Liver (tissue), 9 donors: ENCODE data around the gene HAUS7. TPM values are rescaled to one million over a fixed set of nuclear protein-coding genes. Genes with fewer than 3 reads are reported as not detected.
A peak's percentile ranks its signal among the peaks of the same experiment; 100 is the strongest.

ENCODE experiments used
- DNase-seq: peaks from one replicate; pipeline ENCODE4 v3.0.0-alpha.2; 2017; ENCODE audit warnings: low spot score
- H3K27ac ChIP-seq, 2 donors: one replicate each; pipeline ENCODE4 v1.7.0; 2013; ENCODE audit warnings: inconsistent platforms in 2 of 2, low read length in 2 of 2, control low read depth in 1 of 2, low read depth in 1 of 2, mild to moderate bottlenecking in 1 of 2
- H3K27me3 ChIP-seq, 4 donors: one replicate each; pipeline versions ENCODE4 v1.6.1 to v1.7.0; 2013; ENCODE audit warnings: low read length in 3 of 4, inconsistent platforms in 1 of 4, mild to moderate bottlenecking in 1 of 4, moderate library complexity in 1 of 4; ENCODE audit not compliant: control insufficient read depth in 4 of 4, insufficient read depth in 4 of 4
- H3K36me3 ChIP-seq, 4 donors: one replicate each; pipeline versions ENCODE4 v1.6.1 to v1.7.0; 2013; ENCODE audit warnings: low read length in 3 of 4, mild to moderate bottlenecking in 3 of 4, low read depth in 1 of 4, moderate library complexity in 1 of 4; ENCODE audit not compliant: control insufficient read depth in 4 of 4, insufficient read depth in 3 of 4
- H3K4me1 ChIP-seq, 4 donors: one replicate each; pipeline versions ENCODE4 v1.6.1 to v1.7.0; 2013; ENCODE audit warnings: low read length in 3 of 4, mild to moderate bottlenecking in 3 of 4, moderate library complexity in 1 of 4; ENCODE audit not compliant: control insufficient read depth in 4 of 4, insufficient read depth in 4 of 4
- H3K4me3 ChIP-seq, 3 donors: one replicate each; pipeline versions ENCODE4 v1.6.1 to v1.7.0; 2013; ENCODE audit warnings: low read length in 3 of 3, control low read depth in 1 of 3, low read depth in 1 of 3, mild to moderate bottlenecking in 1 of 3
- H3K9ac ChIP-seq, 2 donors: one replicate each; pipeline ENCODE4 v1.7.0; 2013; ENCODE audit warnings: low read length in 2 of 2, mild to moderate bottlenecking in 2 of 2, moderate library complexity in 2 of 2, control low read depth in 1 of 2, low read depth in 1 of 2
- H3K9me3 ChIP-seq, 4 donors: one replicate each; pipeline versions ENCODE4 v1.6.1 to v1.7.0; 2013; ENCODE audit warnings: low read length in 3 of 4; ENCODE audit not compliant: control insufficient read depth in 4 of 4
- EGR1 ChIP-seq, 2 donors: IDR thresholded peaks; 2 replicates each; pipeline ENCODE4 v1.6.1; 2016 to 2018; ENCODE audit warnings: antibody characterized with exemption in 2 of 2, low read depth in 2 of 2
- FOXA1 ChIP-seq: IDR thresholded peaks from 2 replicates; pipeline ENCODE4 v1.6.1; 2016; ENCODE audit warnings: antibody characterized with exemption
- FOXA2 ChIP-seq: IDR thresholded peaks from 2 replicates; pipeline ENCODE4 v1.6.1; 2016; ENCODE audit warnings: antibody characterized with exemption
- GABPA ChIP-seq, 2 donors: IDR thresholded peaks in 1 of 2; conservative IDR thresholded peaks in 1 of 2; 2 replicates each; pipeline ENCODE4 v1.6.1; 2016; ENCODE audit warnings: antibody characterized with exemption in 2 of 2, mild to moderate bottlenecking in 1 of 2, moderate library complexity in 1 of 2
- HNF4A ChIP-seq, 2 donors: conservative IDR thresholded peaks; 2 replicates each; pipeline ENCODE4 v1.6.1; 2016; ENCODE audit warnings: antibody characterized with exemption in 2 of 2, mild to moderate bottlenecking in 2 of 2
- HNF4G ChIP-seq: IDR thresholded peaks from 2 replicates; pipeline ENCODE4 v1.6.1; 2016; ENCODE audit warnings: antibody characterized with exemption
- JUND ChIP-seq, 2 donors: IDR thresholded peaks; 2 replicates each; pipeline ENCODE4 v1.6.1; 2016; ENCODE audit warnings: antibody characterized with exemption in 2 of 2
- NR2F2 ChIP-seq: IDR thresholded peaks from 2 replicates; pipeline ENCODE4 v1.6.1; 2016; ENCODE audit warnings: antibody characterized with exemption
- RAD21 ChIP-seq, 2 donors: IDR thresholded peaks; 2 replicates each; pipeline ENCODE4 v1.6.1; 2016; ENCODE audit warnings: antibody characterized with exemption in 2 of 2, mild to moderate bottlenecking in 2 of 2
- RXRA ChIP-seq, 2 donors: IDR thresholded peaks; 2 replicates each; pipeline ENCODE4 v1.6.1; 2017 to 2018; ENCODE audit warnings: antibody characterized with exemption in 2 of 2, mild to moderate bottlenecking in 1 of 2
- SP1 ChIP-seq: IDR thresholded peaks from 2 replicates; pipeline ENCODE4 v1.6.1; 2018; ENCODE audit warnings: antibody characterized with exemption, mild to moderate bottlenecking
- TAF1 ChIP-seq: conservative IDR thresholded peaks from 2 replicates; pipeline ENCODE4 v1.6.1; 2016; ENCODE audit warnings: antibody characterized with exemption, mild to moderate bottlenecking
- YY1 ChIP-seq: IDR thresholded peaks from 2 replicates; pipeline ENCODE4 v1.6.1; 2016; ENCODE audit warnings: antibody characterized with exemption, mild to moderate bottlenecking
- WGBS: extraction: QIAGEN DNeasy Blood & Tissue Kit; methylation state at CpG from one replicate; pipeline ENCODE4 v1.1.7; 2013; 5-methylcytosine and 5-hydroxymethylcytosine counted together
- polyA plus RNA-seq, 2 donors: library from polyadenylated mRNA; stranded (reverse) in 1 of 2; unstranded in 1 of 2; fragments of 200-250 nt in 1 of 2; fragments of >200 nt in 1 of 2; fragmentation: Nextera tagmentation in 1 of 2; extraction: Ambion mirVana in 1 of 2; gene quantifications; one replicate each; pipeline versions ENCODE4 v1.2.1 to v1.2.3, GENCODE V29; 2013 to 2015
- total RNA-seq, 2 donors: library from RNA; depleted of rRNA; stranded (reverse); fragments of >200 nt; gene quantifications; one replicate each; pipeline ENCODE4 v1.2.3, GENCODE V29; 2014
- TF ChIP-seq, protein P1 (sequence below): fragments of 150-350 bp; IDR thresholded peaks from 2 replicates; pipeline ENCODE4 v1.5.1; 2017; ENCODE audit warnings: improper control_type of control experiment, low read depth, low read length; ENCODE audit not compliant: missing input control
- TF ChIP-seq, protein P2 (sequence below): IDR thresholded peaks from 2 replicates; pipeline ENCODE4 v1.6.1; 2016; ENCODE audit warnings: antibody characterized with exemption
- TF ChIP-seq, protein P3 (sequence below): IDR thresholded peaks from 2 replicates; pipeline ENCODE4 v1.6.1; 2016; ENCODE audit warnings: antibody characterized with exemption, mild to moderate bottlenecking
- TF ChIP-seq, protein P4 (sequence below): IDR thresholded peaks from 2 replicates; pipeline ENCODE4 v1.6.1; 2016; ENCODE audit warnings: antibody characterized with exemption
- TF ChIP-seq, protein P5 (sequence below): IDR thresholded peaks from 2 replicates; pipeline ENCODE4 v1.6.1; 2016; ENCODE audit warnings: antibody characterized with exemption
- donor health status: healthy.
- donor health status: healthy.
- donor health status: healthy.
- donor health status: healthy.
- donor health status: healthy.

HAUS7 gene
- total and polyA plus RNA-seq, 4 donors = 7.0 to 8.9 (median 7.8) TPM

DNA sequence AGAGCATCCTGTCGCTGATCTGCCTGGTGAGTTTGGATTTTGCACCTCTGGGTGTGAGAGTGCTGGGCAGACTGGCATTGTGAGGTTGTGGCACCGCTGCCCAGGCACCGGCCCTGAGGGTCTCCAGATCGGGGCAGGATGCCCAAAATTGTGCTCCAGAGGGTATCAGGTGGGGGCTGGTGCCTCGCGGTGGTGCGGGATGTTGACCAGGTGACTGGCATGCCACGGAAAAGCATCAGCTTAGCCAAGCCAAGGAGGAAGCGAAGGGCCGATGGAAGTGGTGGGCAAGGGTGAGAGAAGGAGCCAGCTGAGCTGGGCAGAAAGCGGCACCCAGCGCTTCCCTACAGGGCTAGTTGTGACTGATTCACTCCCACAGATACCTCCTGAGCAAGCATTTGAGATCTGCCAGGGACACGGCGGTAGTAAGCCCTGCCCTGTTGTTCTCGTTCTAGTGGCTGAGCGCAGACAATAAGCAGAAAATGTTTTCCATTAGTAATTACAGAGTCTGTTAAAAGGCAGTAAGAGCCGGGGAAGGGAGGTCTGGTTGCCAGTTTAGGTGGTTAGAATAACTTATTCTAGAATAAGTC lies 58.3 kb downstream of the HAUS7 start:
- TF ChIP-seq JUND (IDR thresholded peaks at IDR 0.05) = no peak
- no peak for TF ChIP-seq HNF4A (conservative IDR thresholded peaks at IDR 0.05)
- TF ChIP-seq YY1 = no peak
- TF ChIP-seq TAF1 = no peak
- no peak for TF ChIP-seq FOXA1
- no peak for TF ChIP-seq GABPA (IDR thresholded peaks at IDR 0.05 in 1 of 2, conservative IDR thresholded peaks at IDR 0.05 in 1 of 2)
- TF ChIP-seq, protein P1, sequence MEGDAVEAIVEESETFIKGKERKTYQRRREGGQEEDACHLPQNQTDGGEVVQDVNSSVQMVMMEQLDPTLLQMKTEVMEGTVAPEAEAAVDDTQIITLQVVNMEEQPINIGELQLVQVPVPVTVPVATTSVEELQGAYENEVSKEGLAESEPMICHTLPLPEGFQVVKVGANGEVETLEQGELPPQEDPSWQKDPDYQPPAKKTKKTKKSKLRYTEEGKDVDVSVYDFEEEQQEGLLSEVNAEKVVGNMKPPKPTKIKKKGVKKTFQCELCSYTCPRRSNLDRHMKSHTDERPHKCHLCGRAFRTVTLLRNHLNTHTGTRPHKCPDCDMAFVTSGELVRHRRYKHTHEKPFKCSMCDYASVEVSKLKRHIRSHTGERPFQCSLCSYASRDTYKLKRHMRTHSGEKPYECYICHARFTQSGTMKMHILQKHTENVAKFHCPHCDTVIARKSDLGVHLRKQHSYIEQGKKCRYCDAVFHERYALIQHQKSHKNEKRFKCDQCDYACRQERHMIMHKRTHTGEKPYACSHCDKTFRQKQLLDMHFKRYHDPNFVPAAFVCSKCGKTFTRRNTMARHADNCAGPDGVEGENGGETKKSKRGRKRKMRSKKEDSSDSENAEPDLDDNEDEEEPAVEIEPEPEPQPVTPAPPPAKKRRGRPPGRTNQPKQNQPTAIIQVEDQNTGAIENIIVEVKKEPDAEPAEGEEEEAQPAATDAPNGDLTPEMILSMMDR = no peak
- no peak for TF ChIP-seq RXRA (IDR thresholded peaks at IDR 0.05)
- no peak for TF ChIP-seq EGR1 (IDR thresholded peaks at IDR 0.05; ENCODE audit: low read depth in 2 of 2)
- no peak for TF ChIP-seq RAD21 (IDR thresholded peaks at IDR 0.05)
- no peak for TF ChIP-seq HNF4G
- TF ChIP-seq, protein P2, sequence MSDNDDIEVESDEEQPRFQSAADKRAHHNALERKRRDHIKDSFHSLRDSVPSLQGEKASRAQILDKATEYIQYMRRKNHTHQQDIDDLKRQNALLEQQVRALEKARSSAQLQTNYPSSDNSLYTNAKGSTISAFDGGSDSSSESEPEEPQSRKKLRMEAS = no peak
- no peak for TF ChIP-seq NR2F2
- TF ChIP-seq, protein P3, sequence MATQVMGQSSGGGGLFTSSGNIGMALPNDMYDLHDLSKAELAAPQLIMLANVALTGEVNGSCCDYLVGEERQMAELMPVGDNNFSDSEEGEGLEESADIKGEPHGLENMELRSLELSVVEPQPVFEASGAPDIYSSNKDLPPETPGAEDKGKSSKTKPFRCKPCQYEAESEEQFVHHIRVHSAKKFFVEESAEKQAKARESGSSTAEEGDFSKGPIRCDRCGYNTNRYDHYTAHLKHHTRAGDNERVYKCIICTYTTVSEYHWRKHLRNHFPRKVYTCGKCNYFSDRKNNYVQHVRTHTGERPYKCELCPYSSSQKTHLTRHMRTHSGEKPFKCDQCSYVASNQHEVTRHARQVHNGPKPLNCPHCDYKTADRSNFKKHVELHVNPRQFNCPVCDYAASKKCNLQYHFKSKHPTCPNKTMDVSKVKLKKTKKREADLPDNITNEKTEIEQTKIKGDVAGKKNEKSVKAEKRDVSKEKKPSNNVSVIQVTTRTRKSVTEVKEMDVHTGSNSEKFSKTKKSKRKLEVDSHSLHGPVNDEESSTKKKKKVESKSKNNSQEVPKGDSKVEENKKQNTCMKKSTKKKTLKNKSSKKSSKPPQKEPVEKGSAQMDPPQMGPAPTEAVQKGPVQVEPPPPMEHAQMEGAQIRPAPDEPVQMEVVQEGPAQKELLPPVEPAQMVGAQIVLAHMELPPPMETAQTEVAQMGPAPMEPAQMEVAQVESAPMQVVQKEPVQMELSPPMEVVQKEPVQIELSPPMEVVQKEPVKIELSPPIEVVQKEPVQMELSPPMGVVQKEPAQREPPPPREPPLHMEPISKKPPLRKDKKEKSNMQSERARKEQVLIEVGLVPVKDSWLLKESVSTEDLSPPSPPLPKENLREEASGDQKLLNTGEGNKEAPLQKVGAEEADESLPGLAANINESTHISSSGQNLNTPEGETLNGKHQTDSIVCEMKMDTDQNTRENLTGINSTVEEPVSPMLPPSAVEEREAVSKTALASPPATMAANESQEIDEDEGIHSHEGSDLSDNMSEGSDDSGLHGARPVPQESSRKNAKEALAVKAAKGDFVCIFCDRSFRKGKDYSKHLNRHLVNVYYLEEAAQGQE = no peak
- TF ChIP-seq, protein P4, sequence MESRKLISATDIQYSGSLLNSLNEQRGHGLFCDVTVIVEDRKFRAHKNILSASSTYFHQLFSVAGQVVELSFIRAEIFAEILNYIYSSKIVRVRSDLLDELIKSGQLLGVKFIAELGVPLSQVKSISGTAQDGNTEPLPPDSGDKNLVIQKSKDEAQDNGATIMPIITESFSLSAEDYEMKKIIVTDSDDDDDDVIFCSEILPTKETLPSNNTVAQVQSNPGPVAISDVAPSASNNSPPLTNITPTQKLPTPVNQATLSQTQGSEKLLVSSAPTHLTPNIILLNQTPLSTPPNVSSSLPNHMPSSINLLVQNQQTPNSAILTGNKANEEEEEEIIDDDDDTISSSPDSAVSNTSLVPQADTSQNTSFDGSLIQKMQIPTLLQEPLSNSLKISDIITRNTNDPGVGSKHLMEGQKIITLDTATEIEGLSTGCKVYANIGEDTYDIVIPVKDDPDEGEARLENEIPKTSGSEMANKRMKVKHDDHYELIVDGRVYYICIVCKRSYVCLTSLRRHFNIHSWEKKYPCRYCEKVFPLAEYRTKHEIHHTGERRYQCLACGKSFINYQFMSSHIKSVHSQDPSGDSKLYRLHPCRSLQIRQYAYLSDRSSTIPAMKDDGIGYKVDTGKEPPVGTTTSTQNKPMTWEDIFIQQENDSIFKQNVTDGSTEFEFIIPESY = no peak
- no peak for TF ChIP-seq FOXA2
- TF ChIP-seq, protein P5, sequence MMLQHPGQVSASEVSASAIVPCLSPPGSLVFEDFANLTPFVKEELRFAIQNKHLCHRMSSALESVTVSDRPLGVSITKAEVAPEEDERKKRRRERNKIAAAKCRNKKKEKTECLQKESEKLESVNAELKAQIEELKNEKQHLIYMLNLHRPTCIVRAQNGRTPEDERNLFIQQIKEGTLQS = no peak
- no peak for TF ChIP-seq SP1
- Histone ChIP-seq H3K27me3 (no peaks in the 10 kb centered on the region), H3K4me3 (peak overlapping the region in 1 of 3 donors; percentile 48), H3K9ac (no peak overlapping the region), H3K27ac (no peak overlapping the region), H3K4me1 (peaks cover 4 to 19% (median 10%) of the 10 kb centered on the region in 4 donors), H3K9me3 (no peaks in the 10 kb centered on the region), H3K36me3 (no peaks in the 10 kb centered on the region)
- DNase-seq = no peak
- 63% methylated on average over 17 of the region's 17 CpGs for WGBS
